GM19397 (cell line): ENCODE data around the gene CARMIL3.

ENCODE experiments used
- ATAC-seq: cut with Tn5 transposase; IDR thresholded peaks from one replicate; pipeline ENCODE4 v1.9.1; 2021; ENCODE audit warnings: mild to moderate bottlenecking, moderate library complexity; ENCODE audit not compliant: unreplicated experiment

Gene CARMIL3

DNA sequence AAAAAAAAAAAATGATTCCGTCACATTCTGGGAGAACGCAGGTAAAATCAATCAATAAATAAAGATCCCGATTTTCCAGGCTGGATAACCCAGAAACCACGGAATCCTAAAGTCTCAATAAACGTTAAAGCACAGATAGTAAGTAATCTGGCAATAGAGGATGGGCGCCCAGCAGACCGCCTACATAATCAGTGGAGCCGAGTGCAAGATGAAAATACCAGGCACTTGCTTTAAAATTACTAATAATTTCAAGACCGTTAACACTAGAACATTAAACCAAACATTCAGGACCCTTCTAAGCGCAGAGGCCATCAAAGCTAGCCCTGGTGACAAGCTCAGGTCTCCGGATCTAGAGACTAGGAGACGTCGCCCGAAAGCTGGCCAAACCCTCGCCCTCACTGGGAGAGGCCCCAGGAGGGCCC is 61.6 kb downstream of the CARMIL3 start:
- ATAC-seq, result no peak

DNA sequence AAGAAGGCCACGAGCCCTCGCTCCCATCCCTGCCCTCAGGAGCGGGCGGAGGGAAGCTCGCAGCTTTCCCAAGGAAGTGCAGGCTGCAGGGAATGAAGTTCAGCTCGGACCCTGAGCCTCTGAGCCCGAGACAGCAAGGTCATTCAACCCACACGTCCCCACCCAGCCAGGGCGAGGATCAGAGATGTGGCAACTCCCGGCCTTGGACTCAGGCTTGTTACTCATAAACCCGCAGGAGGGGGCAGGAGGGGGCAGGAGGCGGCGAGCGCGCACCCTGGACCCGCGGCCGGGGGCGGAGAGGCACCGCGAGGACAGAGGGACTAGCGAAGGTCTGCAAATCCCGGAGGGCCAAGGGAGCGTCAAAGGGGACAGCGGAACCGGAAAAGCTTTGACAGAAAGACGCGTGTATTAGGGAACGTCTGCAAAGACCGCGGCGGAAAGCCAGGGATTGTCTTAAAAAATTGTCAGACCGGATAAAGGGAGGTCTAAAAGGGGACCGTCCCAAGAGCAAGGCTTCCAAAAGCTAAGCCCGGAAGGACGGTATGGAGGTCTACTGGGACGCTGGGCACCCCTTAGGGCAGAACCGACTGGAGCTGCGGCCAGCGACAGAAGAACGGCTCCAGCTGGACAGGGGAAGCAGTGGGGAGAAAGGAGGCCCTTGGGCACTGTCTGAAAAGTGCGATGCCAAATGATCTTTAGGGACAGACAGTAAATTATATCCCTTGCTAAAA is 62.2 kb downstream of the CARMIL3 start:
- ATAC-seq, result peak; percentile 26

DNA sequence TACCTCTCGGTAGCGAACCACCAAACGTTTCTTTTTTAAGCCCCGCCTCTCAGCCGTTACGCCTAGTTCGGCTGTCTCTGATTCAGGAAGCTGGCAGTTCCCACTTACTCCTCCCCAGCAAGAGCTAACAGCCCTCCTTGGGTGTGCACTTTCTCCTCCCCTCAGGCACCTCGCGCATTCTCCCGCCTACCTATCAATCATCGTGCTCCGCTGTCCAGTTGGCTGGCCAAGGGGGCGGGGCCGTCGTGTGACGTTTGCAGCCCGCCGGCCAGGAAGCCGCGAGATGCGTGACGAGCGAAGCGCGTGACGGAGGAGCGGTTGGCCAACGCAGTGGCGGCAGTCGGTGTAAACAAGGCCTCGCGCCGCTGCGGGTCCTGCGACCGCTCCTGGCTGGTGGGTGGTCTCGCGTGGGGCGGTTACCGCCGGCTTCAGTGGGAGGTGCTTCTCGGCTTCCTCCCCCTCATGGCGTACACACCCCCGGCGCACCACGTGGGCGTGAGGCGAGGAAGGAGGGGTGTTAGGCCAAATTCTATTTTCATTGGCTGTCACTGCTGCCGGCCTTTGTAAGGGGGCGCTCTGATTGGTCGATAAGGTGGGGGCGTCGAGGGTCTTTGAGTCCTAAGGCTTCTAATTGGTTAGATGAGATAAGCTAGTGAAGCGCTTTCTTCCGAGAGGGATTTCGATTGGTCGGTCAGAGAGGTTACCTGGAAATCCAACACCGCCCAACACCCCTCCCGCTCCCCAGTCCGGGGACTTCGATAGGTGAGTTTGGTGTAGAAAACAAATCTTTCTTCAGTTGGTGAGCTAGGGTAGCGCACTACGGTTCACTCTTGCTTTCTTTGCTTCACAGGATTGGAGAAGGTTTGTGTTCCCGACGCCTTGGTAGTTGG is 63.0 kb downstream of the CARMIL3 start, which contains the start of the genes DCAF11 and NRL:
Gene DCAF11, plus strand, starts transcription at position 246 of the 890 bp plus-strand sequence. CDS start 818 bp downstream, outside the sequence.
Gene NRL, minus strand, starts transcription at position 418 of the 890 bp plus-strand sequence. CDS start 32,101 bp downstream, outside the sequence.
- peak; percentile 80 for ATAC-seq

DNA sequence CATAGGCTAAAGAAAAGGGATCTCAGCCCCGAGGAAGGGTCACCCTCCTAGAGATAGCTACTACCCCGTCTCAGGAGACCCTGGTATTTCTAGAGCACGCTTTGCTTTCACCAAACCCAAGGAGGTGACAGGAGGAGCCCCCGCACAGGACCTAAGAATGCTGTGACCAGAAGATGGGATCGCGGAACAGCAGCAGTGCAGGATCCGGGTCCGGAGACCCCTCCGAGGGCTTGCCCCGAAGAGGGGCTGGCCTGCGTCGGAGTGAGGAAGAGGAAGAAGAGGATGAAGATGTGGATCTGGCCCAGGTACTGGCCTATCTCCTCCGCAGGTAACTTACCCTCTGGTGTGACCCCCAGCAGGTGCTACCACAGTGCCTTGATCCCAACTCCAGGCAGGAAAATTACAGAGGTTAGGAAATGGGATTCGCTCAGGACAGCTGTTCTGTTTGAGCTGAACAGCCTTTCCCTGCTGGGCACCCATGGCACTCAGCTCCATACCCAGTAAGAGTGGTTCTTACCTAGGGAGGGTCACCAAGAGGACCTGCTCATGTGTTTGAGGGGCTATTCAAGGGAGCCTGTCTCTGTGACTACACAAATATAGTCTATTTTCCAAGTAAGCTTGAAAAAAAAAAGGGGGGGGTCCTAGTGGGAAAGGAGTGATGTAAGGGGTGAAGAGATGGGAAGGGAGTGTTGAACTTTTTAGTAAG is 63.8 kb downstream of the CARMIL3 start:
- ATAC-seq, result no peak

DNA sequence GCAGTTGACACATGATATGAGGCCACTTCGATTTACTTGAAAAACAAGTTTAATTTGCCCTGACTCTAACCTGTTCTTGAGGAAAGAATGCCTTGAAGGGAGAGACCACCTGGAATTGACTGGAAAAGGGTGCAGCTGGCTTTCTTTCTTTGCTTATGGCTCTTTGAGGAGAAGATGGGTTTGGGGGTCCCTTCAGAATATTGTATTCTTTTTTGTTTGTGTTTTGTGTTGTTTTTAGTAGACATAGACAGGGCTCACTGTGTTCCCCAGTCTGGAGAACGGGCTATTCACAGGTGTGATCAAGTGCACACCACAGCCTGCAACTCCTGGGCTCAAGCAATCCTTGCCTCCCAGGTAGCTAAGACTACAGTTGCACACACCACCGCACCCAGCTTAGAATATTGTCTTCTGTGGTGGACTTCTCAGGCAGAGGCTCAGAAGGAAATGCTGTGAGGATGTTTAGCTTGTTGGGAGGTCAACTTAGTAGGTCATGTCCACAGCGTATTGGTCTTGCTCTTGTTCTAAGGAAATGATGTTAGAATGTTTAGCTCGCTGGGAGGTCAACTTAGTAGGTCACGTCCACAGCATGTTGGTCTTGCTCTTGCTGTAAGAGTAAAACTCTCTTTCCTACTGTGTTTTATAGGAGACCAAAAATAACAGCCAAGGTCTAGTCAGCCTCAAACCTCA is 64.5 kb downstream of the CARMIL3 start:
- ATAC-seq, result no peak

DNA sequence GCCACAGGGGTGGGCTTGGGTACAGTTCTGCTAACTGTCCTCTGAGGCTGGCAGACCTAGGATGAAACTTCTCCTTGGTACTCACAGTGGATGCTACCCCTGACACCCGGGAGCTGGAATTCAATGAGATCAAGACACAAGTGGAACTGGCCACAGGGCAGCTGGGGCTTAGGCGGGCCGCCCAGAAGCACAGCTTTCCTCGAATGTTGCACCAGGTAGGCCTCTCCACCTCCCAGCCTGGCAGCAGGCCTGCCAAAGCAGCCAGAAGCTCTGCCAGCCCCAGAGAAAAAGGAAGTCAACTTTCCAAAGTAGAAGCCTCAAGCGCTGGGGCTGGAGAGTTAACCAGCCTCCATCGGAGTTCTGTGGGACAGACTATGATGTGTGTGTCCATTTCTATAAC is 65.4 kb downstream of the CARMIL3 start:
- no peak for ATAC-seq
